ENCODE results near the gene RFC2. TPM values are rescaled to one million over a fixed set of nuclear protein-coding genes. Genes with fewer than 3 reads are reported as not detected.

RFC2 gene
- total and polyA plus RNA-seq, 2 of the 8 experiments (the other 6 are each of a cell fraction or from before 2014, with no cell fraction given) = 52.9 to 85.4 TPM

MicroRNAs within 50 kb of the gene (microRNA counts, 767-probe panel; counts per million panel counts)
- microRNA hsa-miR-590-3p (879 counts per million, percentile 95 among the panel's probes with 10 or more counts), microRNA hsa-miR-590-5p (879 counts per million, percentile 95 among the panel's probes with 10 or more counts)

Small RNA genes within 50 kb of the gene (microRNA-seq; reads per million reads assigned to microRNA genes)
- 81.0 to 118 reads per million in 2 experiments for gene MIR590 (ENCODE audit: borderline microRNAs expressed in 2 of 2, borderline number of aligned reads in 2 of 2, borderline replicate concordance in 1 of 2)

Small RNA genes within 50 kb of the gene (small RNA-seq; reads per million reads assigned to genes)
- gene MIR590 (ENCODE audit: insufficient read depth) = 120 reads per million, percentile 97 among the genes with 10 or more reads in this experiment

Other genes starting within 250 kb of the RFC2 start
- 5.6 and 5.9 TPM in 2 replicates for gene ELN, start 226.2 kb downstream of the RFC2 start, total RNA-seq (2021; fragmentation: NEBNext Ultra II Directional; extraction: Animal tissue kit (Norgen Biotek cat#: 25700))
- 5.1 and 5.4 TPM in 2 replicates for gene ELN, start 226.2 kb downstream of the RFC2 start, polyA plus RNA-seq (2011; rRNA removed)
- gene LIMK1, start 170.6 kb downstream of the RFC2 start, total RNA-seq (2021; fragmentation: NEBNext Ultra II Directional; extraction: Animal tissue kit (Norgen Biotek cat#: 25700)) = 92.1 and 93.5 TPM in 2 replicates
- gene LIMK1, start 170.6 kb downstream of the RFC2 start, polyA plus RNA-seq (2011; rRNA removed) = 108 and 172 TPM in 2 replicates
- gene EIF4H, start 80.0 kb downstream of the RFC2 start, total RNA-seq (2021; fragmentation: NEBNext Ultra II Directional; extraction: Animal tissue kit (Norgen Biotek cat#: 25700)) = 359 and 382 TPM in 2 replicates
- gene EIF4H, start 80.0 kb downstream of the RFC2 start, polyA plus RNA-seq (2011; rRNA removed) = 323 and 414 TPM in 2 replicates
- 0.19 and 0.63 TPM in 2 replicates for gene LAT2, start 44.4 kb downstream of the RFC2 start, total RNA-seq (2021; fragmentation: NEBNext Ultra II Directional; extraction: Animal tissue kit (Norgen Biotek cat#: 25700))
- gene LAT2, start 44.4 kb downstream of the RFC2 start, polyA plus RNA-seq (2011; rRNA removed) = 0.20 and 0.23 TPM in 2 replicates
- 39.8 and 41.5 TPM in 2 replicates for gene CLIP2, start 35.0 kb upstream of the RFC2 start, total RNA-seq (2021; fragmentation: NEBNext Ultra II Directional; extraction: Animal tissue kit (Norgen Biotek cat#: 25700))
- 8.3 and 13.3 TPM in 2 replicates for gene CLIP2, start 35.0 kb upstream of the RFC2 start, polyA plus RNA-seq (2011; rRNA removed)
- gene GTF2IRD1, start 199.5 kb upstream of the RFC2 start, total RNA-seq (2021; fragmentation: NEBNext Ultra II Directional; extraction: Animal tissue kit (Norgen Biotek cat#: 25700)) = 45.4 and 46.5 TPM in 2 replicates
- 27.4 and 34.9 TPM in 2 replicates for gene GTF2IRD1, start 199.5 kb upstream of the RFC2 start, polyA plus RNA-seq (2011; rRNA removed)

Measured in H1 (cell line).